Right lobe of liver (tissue), 4 donors: Measurements from ENCODE around the gene SCGB3A1.

Source experiments
- POLR2A ChIP-seq: fragments of 450-650 bp; IDR thresholded peaks from one replicate; pipeline ENCODE4 v1.6.1; 2017; ENCODE audit warnings: antibody characterized with exemption, mild to moderate bottlenecking
- TF ChIP-seq, protein P1 (sequence below), 4 donors: fragments of 200-600 bp in 3 of 4; fragments of 450-650 bp in 1 of 4; IDR thresholded peaks; one replicate each; pipeline versions ENCODE4 v1.5.1 to v1.8.0; 2016 to 2022; ENCODE audit warnings: antibody characterized with exemption in 4 of 4, mild to moderate bottlenecking in 2 of 4
- donor health status: DM: no; HTN: no; CAD: no.
- donor health status: DM: no; HTN: no; CAD: no.
- donor health status: DM: no; HTN: yes; CAD: no.

DNA sequence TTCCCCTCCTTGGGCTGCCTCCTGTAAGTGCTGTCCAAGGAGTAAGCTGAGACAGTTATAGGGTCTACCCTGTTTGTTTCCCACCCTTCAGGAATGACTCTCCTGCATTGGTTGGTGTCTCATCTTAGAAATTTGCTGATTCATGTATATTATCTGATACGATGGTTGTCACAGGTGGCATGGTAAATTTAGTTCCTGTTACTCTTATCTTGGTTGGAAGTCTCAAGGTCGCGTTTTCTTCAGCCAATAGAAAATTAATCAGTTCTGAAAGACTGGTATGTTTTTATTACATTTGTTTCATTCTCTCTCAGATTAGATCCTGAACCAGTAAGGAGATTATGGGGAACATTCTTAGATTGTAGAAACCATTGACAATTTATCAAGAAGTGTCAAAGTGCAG is 42.7 kb downstream of the SCGB3A1 start:
- TF ChIP-seq, protein P1, sequence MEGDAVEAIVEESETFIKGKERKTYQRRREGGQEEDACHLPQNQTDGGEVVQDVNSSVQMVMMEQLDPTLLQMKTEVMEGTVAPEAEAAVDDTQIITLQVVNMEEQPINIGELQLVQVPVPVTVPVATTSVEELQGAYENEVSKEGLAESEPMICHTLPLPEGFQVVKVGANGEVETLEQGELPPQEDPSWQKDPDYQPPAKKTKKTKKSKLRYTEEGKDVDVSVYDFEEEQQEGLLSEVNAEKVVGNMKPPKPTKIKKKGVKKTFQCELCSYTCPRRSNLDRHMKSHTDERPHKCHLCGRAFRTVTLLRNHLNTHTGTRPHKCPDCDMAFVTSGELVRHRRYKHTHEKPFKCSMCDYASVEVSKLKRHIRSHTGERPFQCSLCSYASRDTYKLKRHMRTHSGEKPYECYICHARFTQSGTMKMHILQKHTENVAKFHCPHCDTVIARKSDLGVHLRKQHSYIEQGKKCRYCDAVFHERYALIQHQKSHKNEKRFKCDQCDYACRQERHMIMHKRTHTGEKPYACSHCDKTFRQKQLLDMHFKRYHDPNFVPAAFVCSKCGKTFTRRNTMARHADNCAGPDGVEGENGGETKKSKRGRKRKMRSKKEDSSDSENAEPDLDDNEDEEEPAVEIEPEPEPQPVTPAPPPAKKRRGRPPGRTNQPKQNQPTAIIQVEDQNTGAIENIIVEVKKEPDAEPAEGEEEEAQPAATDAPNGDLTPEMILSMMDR (IDR thresholded peaks at IDR 0.05): no peak
- TF ChIP-seq POLR2A: no peak
